ENCODE data around the gene ADRA1B.

Gene ADRA1B

GRCh38 chr5:159915904-159916840 is at the start of gene ADRA1B:
ADRA1B (plus strand) TSS chr5:159916482; CDS start chr5:159916906, 424 bp downstream.
- DNase-seq, result no peak

- no peak for DNase-seq
Observed at GRCh38 chr5:159873680-159874079, 42.6 kb upstream of the ADRA1B start.

- DNase-seq, result no peak
Observed at GRCh38 chr5:159874263-159874662, 42.0 kb upstream of the ADRA1B start.

GRCh38 chr5:159877016-159877415 is 39.3 kb upstream of the ADRA1B start:
- no peak for DNase-seq

GRCh38 chr5:159877894-159878448 is 38.3 kb upstream of the ADRA1B start:
- no peak for DNase-seq

- no peak for DNase-seq
Observed at GRCh38 chr5:159878988-159879471, 37.3 kb upstream of the ADRA1B start.

- no peak for DNase-seq
Observed at GRCh38 chr5:159880676-159881075, 35.6 kb upstream of the ADRA1B start.

GRCh38 chr5:159881967-159882366 is 34.3 kb upstream of the ADRA1B start:
- DNase-seq, result no peak

- DNase-seq, result no peak
Observed at GRCh38 chr5:159883522-159883950, 32.7 kb upstream of the ADRA1B start.

- no peak for DNase-seq
Observed at GRCh38 chr5:159884917-159885620, 31.2 kb upstream of the ADRA1B start.

- no peak for DNase-seq
Observed at GRCh38 chr5:159886296-159886695, 30.0 kb upstream of the ADRA1B start.

- DNase-seq, result no peak
Observed at GRCh38 chr5:159887050-159887449, 29.2 kb upstream of the ADRA1B start.

GRCh38 chr5:159888860-159889259 is 27.4 kb upstream of the ADRA1B start:
- DNase-seq, result no peak

GRCh38 chr5:159890141-159890540 is 26.1 kb upstream of the ADRA1B start:
- no peak for DNase-seq

GRCh38 chr5:159891371-159891770 is 24.9 kb upstream of the ADRA1B start:
- DNase-seq, result no peak

GRCh38 chr5:159893040-159893695 is 23.1 kb upstream of the ADRA1B start:
- no peak for DNase-seq

- DNase-seq, result no peak
Observed at GRCh38 chr5:159894149-159894720, 22.0 kb upstream of the ADRA1B start.

GRCh38 chr5:159897786-159898393 is 18.4 kb upstream of the ADRA1B start:
- no peak for DNase-seq

GRCh38 chr5:159899067-159900049 is 16.9 kb upstream of the ADRA1B start:
- no peak for DNase-seq

- no peak for DNase-seq
Observed at GRCh38 chr5:159901308-159901707, 15.0 kb upstream of the ADRA1B start.

- DNase-seq, result no peak
Observed at GRCh38 chr5:159901772-159902171, 14.5 kb upstream of the ADRA1B start.
